Stomach (tissue), 9 donors: ENCODE measurements around the gene PCP4. TPM values are rescaled to one million over a fixed set of nuclear protein-coding genes. Genes with fewer than 3 reads are reported as not detected.
A peak's percentile ranks its signal among the peaks of the same experiment; 100 is the strongest.

Source experiments
- DNase-seq, 2 donors: peaks; one replicate each; pipeline versions ENCODE4 v3.0.0 to v3.0.0-alpha.2; 2013 to 2019
- H3K27ac ChIP-seq, 5 donors: fragments of 200-600 bp in 4 of 5; sonication (generic) in 4 of 5; one replicate each; pipeline ENCODE4 v1.5.1; 2013 to 2019; ENCODE audit warnings: mild to moderate bottlenecking in 1 of 5, moderate library complexity in 1 of 5
- H3K27me3 ChIP-seq, 3 donors: fragments of 200-600 bp; sonication (generic); one replicate each; pipeline ENCODE4 v1.5.1; 2017 to 2019; ENCODE audit warnings: mixed run types in 1 of 3
- H3K36me3 ChIP-seq, 4 donors: fragments of 200-600 bp; sonication (generic); 1 replicate in 3 of 4; 2 replicates in 1 of 4; pipeline ENCODE4 v1.5.1; 2016 to 2019
- H3K4me1 ChIP-seq, 4 donors: fragments of 200-600 bp; sonication (generic); one replicate each; pipeline ENCODE4 v1.5.1; 2016 to 2019
- H3K4me3 ChIP-seq, 4 donors: fragments of 200-600 bp; sonication (generic) in 3 of 4; one replicate each; pipeline ENCODE4 v1.5.1; 2016 to 2019; ENCODE audit warnings: mild to moderate bottlenecking in 1 of 4
- H3K9me3 ChIP-seq, 4 donors: fragments of 200-600 bp; sonication (generic); one replicate each; pipeline ENCODE4 v1.5.1; 2016 to 2019
- CTCF ChIP-seq, 7 experiments: fragments of 450-650 bp in 4 of 7; fragments of 200-600 bp in 3 of 7; sonication (generic) in 3 of 7; IDR thresholded peaks; one replicate each; pipeline ENCODE4 v1.5.1; 2016 to 2019; ENCODE audit warnings: antibody characterized with exemption in 7 of 7, control low read depth in 2 of 7, mild to moderate bottlenecking in 1 of 7
- EP300 ChIP-seq: sonication (generic); formaldehyde crosslinking; IDR thresholded peaks from one replicate; pipeline ENCODE4 v1.6.1; 2017; ENCODE audit warnings: antibody characterized with exemption
- POLR2A ChIP-seq, 4 donors: fragments of 450-650 bp; IDR thresholded peaks; one replicate each; pipeline ENCODE4 v1.6.1; 2016; ENCODE audit warnings: antibody characterized with exemption in 4 of 4, control low read depth in 2 of 4, mild to moderate bottlenecking in 1 of 4, moderate library complexity in 1 of 4
- POLR2AphosphoS5 ChIP-seq, 3 donors: sonication (generic); formaldehyde crosslinking; IDR thresholded peaks; one replicate each; pipeline ENCODE4 v1.6.1; 2016; ENCODE audit warnings: antibody characterized with exemption in 3 of 3
- WGBS, 5 donors: extraction: QIAGEN DNeasy Blood & Tissue Kit in 3 of 5; methylation state at CpG; one replicate each; pipeline versions ENCODE4 v1.1.5 to v1.1.7; 2013 to 2018; 5-methylcytosine and 5-hydroxymethylcytosine counted together
- intact Hi-C: fragments of 100-400 bp; cut with DNase I; formaldehyde crosslinking; loops from one replicate; pipeline ENCODE4 v1.15.1; 2023; ENCODE audit warnings: low total_unique reads
- polyA plus RNA-seq, 3 donors: library from polyadenylated mRNA; stranded (reverse); fragments of 200-250 nt; gene quantifications; one replicate each; pipeline ENCODE4 v1.2.3, GENCODE V29; 2013
- total RNA-seq, 5 donors: library from RNA; depleted of rRNA; stranded (reverse); fragments of >200 nt; gene quantifications; one replicate each; pipeline versions ENCODE4 v1.1.0 to v1.2.3, GENCODE V29; 2014 to 2016
- donor health status: healthy with polysubstance abuse.
- donor health status: Bipolar disorder and iron deficiency.
- donor health status: healthy.

PCP4 gene
- total and polyA plus RNA-seq, 8 donors, result 1.2 to 29.9 (median 2.0) TPM; not detected in 2

- Histone ChIP-seq H3K4me1 (no peaks in the 10 kb centered on the region), H3K27ac (no peak overlapping the region), H3K9me3 (no peaks in the 10 kb centered on the region), H3K36me3 (no peaks in the 10 kb centered on the region), H3K4me3 (no peak overlapping the region), H3K27me3 (no peaks in the 10 kb centered on the region)
- TF ChIP-seq POLR2A (IDR thresholded peaks at IDR 0.05) (no peak), CTCF (IDR thresholded peaks at IDR 0.05) (no peak), EP300 (no peak), POLR2AphosphoS5 (IDR thresholded peaks at IDR 0.05) (no peak)
- 62 to 88% (median 70%) methylated on average over 4 of the region's 4 CpGs for WGBS, 5 donors
- DNase-seq, result no peak
- intact Hi-C loops, result no loop called here
These were observed 32.7 kb upstream of the PCP4 start for GRCh38 chr21:39834543-39834942.

- TF ChIP-seq EP300 (no peak), POLR2A (IDR thresholded peaks at IDR 0.05) (no peak), POLR2AphosphoS5 (IDR thresholded peaks at IDR 0.05) (no peak), CTCF (IDR thresholded peaks at IDR 0.05) (no peak)
- Histone ChIP-seq H3K27ac (no peak overlapping the region), H3K4me1 (no peaks in the 10 kb centered on the region), H3K27me3 (peaks cover 0 to 4% (median 0%) of the 10 kb centered on the region in 3 donors), H3K4me3 (no peak overlapping the region), H3K36me3 (no peaks in the 10 kb centered on the region), H3K9me3 (no peaks in the 10 kb centered on the region)
- 45 to 65% (median 57%) methylated on average over 4 of the region's 4 CpGs for WGBS, 5 donors
- DNase-seq, result no peak
- intact Hi-C loops, result no loop called here
These were observed 29.3 kb upstream of the PCP4 start for GRCh38 chr21:39837861-39838359.

- WGBS, 5 donors, result 62 to 79% (median 67%) methylated on average over 22 of the region's 22 CpGs
- Histone ChIP-seq H3K4me1 (no peaks in the 10 kb centered on the region), H3K9me3 (no peaks in the 10 kb centered on the region), H3K36me3 (no peaks in the 10 kb centered on the region), H3K27me3 (peaks cover 0 to 4% (median 0%) of the 10 kb centered on the region in 3 donors), H3K4me3 (no peak overlapping the region), H3K27ac (no peak overlapping the region)
- TF ChIP-seq POLR2AphosphoS5 (IDR thresholded peaks at IDR 0.05) (no peak), POLR2A (IDR thresholded peaks at IDR 0.05) (no peak), EP300 (no peak), CTCF (IDR thresholded peaks at IDR 0.05) (no peak)
- DNase-seq, result peak in 1 of 2 donors; percentile 16
- intact Hi-C loops, result no loop called here
These were observed 26.7 kb upstream of the PCP4 start for GRCh38 chr21:39840373-39841097.

GRCh38 chr21:39842741-39843459 lies 24.3 kb upstream of the PCP4 start:
- intact Hi-C loops, result no loop called here
- Histone ChIP-seq H3K27me3 (peaks cover 0 to 4% (median 0%) of the 10 kb centered on the region in 3 donors), H3K4me1 (no peaks in the 10 kb centered on the region), H3K27ac (no peak overlapping the region), H3K9me3 (no peaks in the 10 kb centered on the region), H3K36me3 (no peaks in the 10 kb centered on the region), H3K4me3 (no peak overlapping the region)
- DNase-seq, result no peak
- 73 to 85% (median 80%) methylated on average over 14 of the region's 14 CpGs for WGBS, 5 donors
- TF ChIP-seq CTCF (IDR thresholded peaks at IDR 0.05), result no peak
- TF ChIP-seq EP300, result no peak
- no peak for TF ChIP-seq POLR2AphosphoS5 (IDR thresholded peaks at IDR 0.05)
- no peak for TF ChIP-seq POLR2A (IDR thresholded peaks at IDR 0.05)
